Omental fat pad (tissue), 4 donors: Measurements from ENCODE around the gene KIF5C. TPM values are rescaled to one million over a fixed set of nuclear protein-coding genes. Genes with fewer than 3 reads are reported as not detected.

Experiments used
- ATAC-seq: fragments of 150-250 bp; one replicate; pipeline ENCODE4 v1.9.1; 2016; ENCODE audit warnings: mild to moderate bottlenecking, moderate library complexity; ENCODE audit not compliant: low FRiP score
- DNase-seq: peaks from one replicate; pipeline ENCODE4 v3.0.0-alpha.2; 2019; ENCODE audit warnings: low spot score
- total RNA-seq, 4 donors: library from RNA; depleted of rRNA; stranded (reverse); fragments of >200 nt; gene quantifications; one replicate each; pipeline ENCODE4 v1.1.0, GENCODE V29; 2016
- TF ChIP-seq, protein P1 (sequence below), 3 donors: fragments of 450-650 bp; IDR thresholded peaks; one replicate each; pipeline ENCODE4 v1.5.1; 2016 to 2017; ENCODE audit warnings: antibody characterized with exemption in 3 of 3, mild to moderate bottlenecking in 3 of 3, moderate library complexity in 2 of 3

Gene KIF5C
- total RNA-seq, 4 donors from 2014 or later: 0.88 to 4.5 (median 2.4) TPM

- TF ChIP-seq, protein P1, sequence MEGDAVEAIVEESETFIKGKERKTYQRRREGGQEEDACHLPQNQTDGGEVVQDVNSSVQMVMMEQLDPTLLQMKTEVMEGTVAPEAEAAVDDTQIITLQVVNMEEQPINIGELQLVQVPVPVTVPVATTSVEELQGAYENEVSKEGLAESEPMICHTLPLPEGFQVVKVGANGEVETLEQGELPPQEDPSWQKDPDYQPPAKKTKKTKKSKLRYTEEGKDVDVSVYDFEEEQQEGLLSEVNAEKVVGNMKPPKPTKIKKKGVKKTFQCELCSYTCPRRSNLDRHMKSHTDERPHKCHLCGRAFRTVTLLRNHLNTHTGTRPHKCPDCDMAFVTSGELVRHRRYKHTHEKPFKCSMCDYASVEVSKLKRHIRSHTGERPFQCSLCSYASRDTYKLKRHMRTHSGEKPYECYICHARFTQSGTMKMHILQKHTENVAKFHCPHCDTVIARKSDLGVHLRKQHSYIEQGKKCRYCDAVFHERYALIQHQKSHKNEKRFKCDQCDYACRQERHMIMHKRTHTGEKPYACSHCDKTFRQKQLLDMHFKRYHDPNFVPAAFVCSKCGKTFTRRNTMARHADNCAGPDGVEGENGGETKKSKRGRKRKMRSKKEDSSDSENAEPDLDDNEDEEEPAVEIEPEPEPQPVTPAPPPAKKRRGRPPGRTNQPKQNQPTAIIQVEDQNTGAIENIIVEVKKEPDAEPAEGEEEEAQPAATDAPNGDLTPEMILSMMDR (IDR thresholded peaks at IDR 0.05): no peak
- DNase-seq: no peak
- ATAC-seq: peak; percentile 37
These were observed 492 bp downstream of the KIF5C start for GRCh38 chr2:148875387-148876051.

DNA sequence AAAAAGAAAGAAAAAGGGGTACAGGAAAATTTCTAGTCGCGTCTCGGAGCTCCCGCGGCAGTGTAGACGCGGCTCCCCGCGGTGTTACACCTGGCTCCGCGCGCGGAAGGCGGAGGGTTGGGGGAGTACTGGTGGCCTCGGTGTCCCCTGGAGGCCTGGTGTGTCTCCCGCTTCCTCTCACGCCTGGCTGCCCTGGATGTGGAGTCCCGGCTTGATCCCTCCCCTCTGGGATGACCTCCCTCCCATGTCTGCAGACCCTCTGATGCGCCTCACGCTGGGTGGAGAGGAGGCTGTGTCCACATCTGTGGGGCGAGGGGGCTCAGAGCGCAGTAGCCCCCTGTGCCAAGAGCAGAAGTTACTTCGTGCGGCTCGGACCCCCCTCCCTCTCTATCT is 1.2 kb downstream of the KIF5C start:
- TF ChIP-seq, protein P1 (IDR thresholded peaks at IDR 0.05): no peak
- ATAC-seq: no peak
- no peak for DNase-seq

- ATAC-seq: no peak
- DNase-seq: no peak
- TF ChIP-seq, protein P1 (IDR thresholded peaks at IDR 0.05): no peak
These were observed 1.8 kb downstream of the KIF5C start for GRCh38 chr2:148876595-148877402.

GRCh38 chr2:148877403-148877740 is 2.3 kb downstream of the KIF5C start:
- DNase-seq (no peak), ATAC-seq (no peak)
- TF ChIP-seq, protein P1 (IDR thresholded peaks at IDR 0.05): no peak

- TF ChIP-seq, protein P1 (IDR thresholded peaks at IDR 0.05): no peak
- DNase-seq (no peak), ATAC-seq (no peak)
These were observed 5.6 kb downstream of the KIF5C start for GRCh38 chr2:148880636-148881035.

- DNase-seq: no peak
- TF ChIP-seq, protein P1 (IDR thresholded peaks at IDR 0.05): no peak
- ATAC-seq: no peak
These were observed 7.0 kb downstream of the KIF5C start for GRCh38 chr2:148882051-148882450.

DNA sequence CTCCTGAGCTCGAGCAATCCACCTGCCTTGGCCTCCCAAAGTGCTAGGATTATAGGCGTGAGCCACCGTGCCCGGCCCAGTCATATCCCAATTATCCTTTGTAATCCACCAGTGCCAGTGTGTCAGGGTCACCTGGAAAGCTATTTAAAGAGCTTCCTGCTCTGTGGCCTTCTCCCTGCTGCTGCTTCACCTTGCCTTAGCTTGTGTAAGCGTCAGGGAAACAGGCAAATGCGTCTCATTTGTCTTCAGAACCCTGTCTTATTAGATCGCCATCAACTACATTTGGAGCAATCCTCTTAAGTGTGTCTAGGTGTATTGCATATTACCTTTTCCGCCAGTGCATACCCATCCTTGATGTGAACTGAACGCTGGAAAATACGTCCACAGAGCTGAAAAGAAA is 10.2 kb downstream of the KIF5C start:
- DNase-seq: no peak
- ATAC-seq: no peak
- TF ChIP-seq, protein P1 (IDR thresholded peaks at IDR 0.05): no peak
